Activated naive CD4-positive, alpha-beta T cell treated with anti-CD3 and anti-CD28 coated beads, Interleukin-2, amount 50 U/mL, for 72 hours (primary cell): Measurements from ENCODE around the gene IGSF9B. TPM values are rescaled to one million over a fixed set of nuclear protein-coding genes. Genes with fewer than 3 reads are reported as not detected.

ENCODE experiments used
- ATAC-seq, 2 donors: fragments of 150-1000 bp; cut with Tn5 transposase; 2 replicates each; pipeline ENCODE4 v1.10.0; 2021; ENCODE audit warnings: mild to moderate bottlenecking in 2 of 2, moderate library complexity in 2 of 2
- DNase-seq, 2 donors: peaks; one replicate each; pipeline ENCODE4 v3.0.0; 2021 to 2022; ENCODE audit warnings: low spot score in 2 of 2
- H3K27ac Mint-ChIP-seq, 2 donors: one replicate each; pipeline ENCODE4 v1.8.0; 2022; ENCODE audit warnings: mild to moderate bottlenecking in 2 of 2, mixed read lengths in 2 of 2
- H3K36me3 Mint-ChIP-seq, 2 donors: one replicate each; pipeline ENCODE4 v1.8.0; 2022; ENCODE audit warnings: mixed read lengths in 2 of 2
- H3K9me3 Mint-ChIP-seq, 2 donors: one replicate each; pipeline ENCODE4 v1.8.0; 2022; ENCODE audit warnings: mixed read lengths in 2 of 2
- total RNA-seq, 2 donors: library from RNA; stranded (reverse); gene quantifications; one replicate each; pipeline ENCODE4 v1.2.3, GENCODE V29; 2022

The IGSF9B gene
- total RNA-seq, 2 donors from 2014 or later = 119 TPM

DNA sequence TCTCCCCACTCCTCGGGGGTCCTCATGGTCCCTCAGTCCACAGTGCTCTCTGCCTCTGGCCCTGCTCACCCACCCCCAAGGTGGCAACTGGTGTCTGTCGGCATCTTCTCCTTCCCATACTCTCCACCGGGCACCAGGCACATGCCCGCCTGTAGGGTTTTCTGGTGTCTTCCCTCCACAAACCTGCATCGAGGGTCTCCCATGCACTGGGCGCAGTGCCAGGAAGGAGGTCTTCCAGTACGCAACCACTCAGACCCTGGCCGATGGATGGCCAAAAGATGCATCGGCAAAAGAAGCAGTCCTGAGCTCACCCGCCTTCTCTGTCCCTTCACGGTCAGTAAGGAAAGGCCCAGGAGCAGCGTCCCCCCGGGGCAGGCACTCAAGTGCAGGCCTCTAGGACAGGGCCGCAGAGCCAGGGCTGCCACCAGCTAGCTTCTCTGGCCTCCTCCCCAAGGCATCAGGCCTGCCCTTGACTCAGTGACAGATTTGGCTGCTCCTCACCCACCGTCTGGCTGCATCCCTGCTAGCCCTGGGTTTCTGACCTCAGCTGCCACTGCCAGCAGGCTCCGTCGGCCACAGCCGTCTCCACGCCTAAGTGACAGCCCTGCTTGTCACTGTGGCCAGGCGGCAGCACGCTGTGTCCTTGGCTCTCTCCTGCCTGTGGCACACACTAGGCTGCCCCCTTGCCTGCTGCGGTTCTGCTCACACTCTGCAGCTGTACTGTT is 32.1 kb upstream of the IGSF9B start:
- Mint-ChIP-seq H3K27ac (peak overlapping the region in 1 of 2 donors; percentile 13), H3K9me3 (no peaks in the 10 kb centered on the region), H3K36me3 (no peaks in the 10 kb centered on the region)
- ATAC-seq (no peak), DNase-seq (no peak)

DNA sequence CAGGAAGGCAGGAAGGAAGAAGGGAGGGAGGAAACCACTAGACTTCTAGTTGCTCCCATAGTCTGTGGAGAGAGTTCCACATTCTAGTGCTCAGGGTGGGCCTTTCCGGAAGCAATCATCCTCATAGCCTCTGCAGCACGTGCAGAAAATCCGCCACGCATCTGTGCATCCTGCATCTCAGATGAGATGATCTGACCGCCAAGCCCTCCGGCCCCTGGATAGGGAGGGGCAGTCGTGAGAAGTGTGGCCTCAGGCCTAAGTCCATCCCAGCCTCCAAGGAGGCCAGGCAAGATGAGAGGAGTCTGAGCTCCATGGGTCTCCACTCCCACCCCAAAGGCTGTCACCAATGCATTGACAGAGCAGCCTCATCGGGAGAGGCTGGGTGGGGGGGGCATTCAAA is 30.4 kb upstream of the IGSF9B start:
- DNase-seq = no peak
- no peaks in the 10 kb centered on the region for H3K36me3 Mint-ChIP-seq
- no peaks in the 10 kb centered on the region for H3K9me3 Mint-ChIP-seq
- ATAC-seq = no peak
- H3K27ac Mint-ChIP-seq = no peak overlapping the region

DNA sequence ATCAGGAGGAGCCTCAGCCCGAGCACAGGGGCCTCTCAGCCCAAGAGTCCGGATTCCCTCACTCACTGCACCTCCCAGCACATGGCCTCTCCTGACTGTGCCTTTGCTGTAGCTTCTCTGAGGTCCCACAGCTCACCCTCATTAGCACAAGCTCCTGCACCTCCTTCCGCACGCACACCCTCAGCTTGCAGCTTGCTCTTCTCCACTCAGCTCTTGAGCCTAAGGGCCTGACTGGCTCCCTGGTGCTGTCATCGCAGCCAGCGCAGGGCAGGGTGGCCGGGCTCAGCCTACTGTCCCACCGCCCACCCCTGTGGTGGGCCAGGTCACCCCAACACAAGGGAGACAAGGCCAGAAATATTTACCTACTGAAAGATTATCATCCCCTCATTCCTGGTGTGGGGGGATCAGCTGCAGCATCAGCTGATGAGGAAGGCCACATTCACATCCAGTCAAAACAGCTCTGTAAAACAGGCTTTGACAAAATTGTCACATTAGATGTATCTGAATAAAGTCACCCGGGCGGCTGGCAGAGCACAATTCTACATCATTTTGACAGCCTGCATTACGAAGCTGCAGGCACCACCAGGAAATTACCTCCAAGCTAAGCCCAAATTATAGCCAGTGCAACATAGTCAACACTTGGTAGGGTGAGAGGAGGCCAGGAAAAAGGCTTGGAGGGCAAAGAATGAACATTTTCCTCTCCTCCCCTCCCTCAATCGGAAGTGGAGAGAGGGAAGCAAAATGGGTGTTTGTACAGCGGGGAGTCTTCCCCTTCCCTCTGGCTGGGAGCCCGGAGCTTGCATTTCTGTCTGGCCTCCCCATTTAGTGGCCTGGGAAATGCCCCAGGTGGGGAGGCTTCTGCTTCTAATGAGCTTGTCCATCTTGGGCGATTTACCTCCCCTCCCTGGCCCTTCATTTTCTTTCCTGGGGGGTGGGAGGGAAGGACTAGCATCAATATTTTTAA is 29.5 kb upstream of the IGSF9B start:
- no peaks in the 10 kb centered on the region for H3K9me3 Mint-ChIP-seq

DNA sequence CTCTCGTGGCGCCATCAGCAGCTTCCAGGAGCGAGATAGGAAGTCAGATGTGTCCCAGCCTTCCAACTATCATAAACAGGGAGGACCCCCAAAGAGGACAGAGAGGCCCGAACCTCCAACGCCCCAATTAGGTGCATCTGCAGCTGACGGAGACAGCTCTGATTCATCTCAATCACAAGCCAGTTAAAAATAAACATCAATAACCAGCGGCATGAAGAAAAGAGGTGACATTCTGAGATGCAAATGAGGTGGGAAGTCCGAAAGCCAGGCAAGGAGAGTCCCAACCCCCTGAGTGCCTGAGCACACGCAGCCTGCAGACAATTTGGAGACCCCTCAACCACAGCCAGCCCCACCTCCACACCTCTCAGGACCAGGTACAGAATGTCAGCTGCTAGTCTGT is 28.1 kb upstream of the IGSF9B start:
- Mint-ChIP-seq H3K9me3 (no peaks in the 10 kb centered on the region), H3K27ac (no peak overlapping the region), H3K36me3 (no peaks in the 10 kb centered on the region)
- DNase-seq (no peak), ATAC-seq (no peak)

More for the DNA sequence above, 29.5 kb upstream of the IGSF9B start:
- ATAC-seq (no peak), DNase-seq (no peak)
- Mint-ChIP-seq H3K36me3 (no peaks in the 10 kb centered on the region), H3K27ac (peak overlapping the region in 1 of 2 donors; percentile 74)

DNA sequence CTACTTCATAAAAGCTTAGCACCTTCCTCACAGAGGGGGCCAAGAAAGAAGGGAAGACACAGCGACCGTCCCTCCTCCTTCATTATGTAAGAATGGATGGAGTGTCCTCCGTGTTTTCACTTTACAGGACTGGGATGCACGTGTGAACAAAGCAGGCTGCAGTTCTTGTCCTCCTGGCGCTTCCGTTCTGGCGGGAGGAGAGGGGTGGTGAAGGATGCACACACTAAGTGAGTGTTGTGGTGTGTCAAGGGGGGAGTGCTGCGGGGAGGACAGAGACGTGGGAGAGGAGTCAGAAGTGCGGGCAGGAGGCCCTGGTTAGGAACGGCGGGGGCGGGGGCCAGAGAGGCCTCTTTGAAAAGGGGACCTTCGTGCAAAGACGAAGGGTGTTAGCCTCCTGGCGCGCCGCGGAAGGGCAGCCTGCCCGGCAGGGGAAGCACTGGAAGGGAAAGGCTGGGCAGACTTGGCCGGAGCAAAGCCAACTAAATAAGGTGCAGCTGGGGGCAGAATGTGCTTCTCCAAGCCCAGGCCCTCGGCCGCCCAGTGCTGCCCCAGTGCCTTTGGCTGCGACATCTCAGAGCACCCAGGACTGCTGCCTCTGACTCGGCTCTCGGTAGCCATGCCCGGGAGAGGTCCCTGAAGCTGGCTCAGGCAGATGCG is 27.0 kb upstream of the IGSF9B start:
- ATAC-seq (no peak), DNase-seq (no peak)
- H3K27ac Mint-ChIP-seq = no peak overlapping the region
- H3K36me3 Mint-ChIP-seq = no peaks in the 10 kb centered on the region
- no peaks in the 10 kb centered on the region for H3K9me3 Mint-ChIP-seq

GRCh38 chr11:133982876-133983275 is 26.1 kb upstream of the IGSF9B start:
- no peak for ATAC-seq
- no peaks in the 10 kb centered on the region for H3K36me3 Mint-ChIP-seq
- H3K9me3 Mint-ChIP-seq = no peaks in the 10 kb centered on the region
- no peak overlapping the region for H3K27ac Mint-ChIP-seq
- no peak for DNase-seq

DNA sequence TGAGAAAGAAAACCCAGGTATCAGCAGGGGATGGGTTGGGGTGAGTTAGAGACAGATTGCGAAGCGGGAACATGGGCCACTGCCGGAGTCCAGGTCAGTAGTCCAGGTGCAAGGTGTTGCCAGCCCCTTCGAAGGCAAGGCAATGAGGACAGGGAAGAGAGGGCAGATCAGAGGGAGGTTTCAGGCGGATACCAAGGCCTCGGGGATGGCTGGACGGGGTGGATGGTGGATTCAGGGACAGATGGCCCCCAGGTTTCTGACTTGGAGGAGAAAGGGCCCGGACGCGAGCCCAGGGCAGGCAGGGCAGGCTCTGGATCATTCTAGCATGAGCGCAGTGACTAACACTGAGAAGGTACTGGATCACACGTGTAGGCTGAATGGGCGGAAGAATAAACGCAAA is 25.4 kb upstream of the IGSF9B start:
- H3K36me3 Mint-ChIP-seq = no peaks in the 10 kb centered on the region
- no peak for DNase-seq
- H3K27ac Mint-ChIP-seq = no peak overlapping the region

GRCh38 chr11:133981156-133981555 is 24.4 kb upstream of the IGSF9B start:
- Mint-ChIP-seq H3K27ac (no peak overlapping the region), H3K36me3 (no peaks in the 10 kb centered on the region), H3K9me3 (no peaks in the 10 kb centered on the region)
- ATAC-seq = no peak
- no peak for DNase-seq

More for the DNA sequence above, 25.4 kb upstream of the IGSF9B start:
- no peak for ATAC-seq
- H3K9me3 Mint-ChIP-seq = no peaks in the 10 kb centered on the region

- Mint-ChIP-seq H3K36me3 (no peaks in the 10 kb centered on the region), H3K27ac (no peak overlapping the region)
- no peak for DNase-seq
Observed at GRCh38 chr11:133980665-133981064, 23.9 kb upstream of the IGSF9B start.

GRCh38 chr11:133978794-133979193 is 22.0 kb upstream of the IGSF9B start:
- Mint-ChIP-seq H3K9me3 (no peaks in the 10 kb centered on the region), H3K27ac (no peak overlapping the region), H3K36me3 (no peaks in the 10 kb centered on the region)
- DNase-seq (no peak), ATAC-seq (peak; percentile 59 to 84)

More at GRCh38 chr11:133980665-133981064, 23.9 kb upstream of the IGSF9B start:
- H3K9me3 Mint-ChIP-seq = no peaks in the 10 kb centered on the region
- no peak for ATAC-seq

GRCh38 chr11:133977067-133977677 is 20.4 kb upstream of the IGSF9B start:
- no peaks in the 10 kb centered on the region for H3K36me3 Mint-ChIP-seq
- ATAC-seq = peak in 1 of 2 donors; percentile 81
- DNase-seq = no peak

DNA sequence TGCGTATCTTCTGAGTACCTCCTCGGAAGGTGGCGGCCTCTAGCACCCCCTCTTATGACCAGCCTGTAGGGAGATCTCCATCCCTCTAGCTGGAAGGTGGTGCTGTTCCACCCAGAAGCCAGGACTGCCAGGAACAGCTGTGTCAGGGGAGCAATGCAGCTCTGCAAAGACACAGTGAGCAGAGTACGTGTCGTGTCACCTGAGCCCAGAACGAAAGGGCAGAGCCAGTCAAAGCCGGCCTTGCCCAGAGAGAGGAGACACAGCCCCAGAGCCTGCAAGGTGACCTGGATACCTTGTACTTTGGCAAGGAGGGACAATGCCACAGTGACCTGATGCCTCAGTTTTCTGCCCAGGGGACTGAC is 18.7 kb upstream of the IGSF9B start:
- Mint-ChIP-seq H3K36me3 (no peaks in the 10 kb centered on the region), H3K9me3 (no peaks in the 10 kb centered on the region), H3K27ac (no peak overlapping the region)
- DNase-seq (no peak), ATAC-seq (no peak)

More at GRCh38 chr11:133977067-133977677, 20.4 kb upstream of the IGSF9B start:
- H3K27ac Mint-ChIP-seq = no peak overlapping the region
- H3K9me3 Mint-ChIP-seq = no peaks in the 10 kb centered on the region

DNA sequence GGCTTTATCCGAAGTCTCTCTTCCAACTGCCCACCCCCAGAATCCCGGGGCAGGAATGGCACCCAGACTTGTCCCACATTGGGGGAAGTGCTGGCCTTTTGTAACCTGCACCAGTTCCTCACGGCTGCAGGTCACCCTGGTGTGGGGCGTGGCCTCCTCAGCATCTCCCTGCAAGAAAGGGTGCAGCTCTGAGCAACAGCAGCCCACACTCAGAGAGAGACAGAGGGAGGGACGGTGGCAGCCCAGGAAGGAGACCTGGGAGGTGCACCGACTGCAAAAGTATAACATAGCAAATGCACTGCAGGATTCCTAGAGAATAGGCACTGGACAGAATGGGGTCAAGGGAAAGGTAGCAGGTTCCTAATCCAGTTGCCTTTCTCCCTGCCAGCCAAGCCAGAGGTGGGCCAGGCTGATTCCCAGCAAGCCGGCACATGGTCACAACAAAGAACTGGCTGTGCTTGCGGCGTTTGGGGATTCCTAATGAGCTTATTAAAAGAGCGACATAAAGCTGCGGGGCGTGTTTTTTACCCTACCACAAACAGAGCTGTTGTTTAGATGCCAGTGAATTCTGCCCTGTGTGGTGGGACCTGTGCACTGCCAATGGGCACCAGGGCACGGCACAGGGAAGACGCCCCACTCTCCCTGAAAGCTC is 18.2 kb upstream of the IGSF9B start:
- no peaks in the 10 kb centered on the region for H3K36me3 Mint-ChIP-seq
- DNase-seq = no peak
- no peak overlapping the region for H3K27ac Mint-ChIP-seq
- no peak for ATAC-seq
- H3K9me3 Mint-ChIP-seq = no peaks in the 10 kb centered on the region

DNA sequence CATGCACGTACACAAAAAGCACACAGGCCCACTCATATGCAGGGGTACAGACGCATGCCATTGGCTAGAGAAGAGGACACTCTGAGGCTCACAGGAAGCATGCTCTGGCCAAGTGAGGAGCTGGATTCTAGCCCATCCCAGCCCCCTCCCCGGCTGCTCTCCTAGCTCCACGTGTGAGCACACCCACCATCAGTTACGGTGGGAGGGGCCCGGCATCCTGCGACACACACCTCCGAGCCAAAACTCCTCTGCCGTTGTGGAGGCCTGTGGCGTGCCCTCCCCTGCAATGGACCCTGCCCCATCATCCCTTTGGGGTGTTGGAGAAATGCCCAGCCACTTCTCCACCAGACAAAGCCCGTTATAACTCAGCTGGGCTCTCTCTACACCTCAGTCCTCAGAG is 15.1 kb upstream of the IGSF9B start:
- DNase-seq = no peak
- no peak for ATAC-seq
- Mint-ChIP-seq H3K36me3 (no peaks in the 10 kb centered on the region), H3K27ac (no peak overlapping the region), H3K9me3 (peaks cover 0 to 4% of the 10 kb centered on the region in 2 donors)

DNA sequence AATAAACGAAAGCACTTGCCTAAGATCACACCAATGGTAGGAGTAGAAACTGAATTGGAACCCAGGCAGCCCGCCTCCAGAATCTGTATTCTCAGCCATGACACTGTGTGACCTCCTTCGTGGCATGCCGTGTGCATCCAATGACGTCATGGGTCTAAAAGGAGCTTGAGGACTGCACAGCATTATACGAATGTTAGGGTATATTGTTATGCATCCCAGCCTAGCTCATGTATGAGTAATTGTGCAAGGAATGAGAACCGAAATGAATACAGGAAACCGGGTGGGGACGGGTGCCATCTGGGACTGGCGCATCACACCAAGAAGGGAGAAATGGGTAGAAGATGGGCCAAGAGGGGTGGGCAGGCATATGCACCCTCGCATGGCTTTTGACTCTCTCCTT is 12.3 kb upstream of the IGSF9B start:
- no peak for DNase-seq
- H3K36me3 Mint-ChIP-seq = no peaks in the 10 kb centered on the region
- H3K27ac Mint-ChIP-seq = no peak overlapping the region
- no peak for ATAC-seq
- H3K9me3 Mint-ChIP-seq = peaks cover 0 to 4% of the 10 kb centered on the region in 2 donors

DNA sequence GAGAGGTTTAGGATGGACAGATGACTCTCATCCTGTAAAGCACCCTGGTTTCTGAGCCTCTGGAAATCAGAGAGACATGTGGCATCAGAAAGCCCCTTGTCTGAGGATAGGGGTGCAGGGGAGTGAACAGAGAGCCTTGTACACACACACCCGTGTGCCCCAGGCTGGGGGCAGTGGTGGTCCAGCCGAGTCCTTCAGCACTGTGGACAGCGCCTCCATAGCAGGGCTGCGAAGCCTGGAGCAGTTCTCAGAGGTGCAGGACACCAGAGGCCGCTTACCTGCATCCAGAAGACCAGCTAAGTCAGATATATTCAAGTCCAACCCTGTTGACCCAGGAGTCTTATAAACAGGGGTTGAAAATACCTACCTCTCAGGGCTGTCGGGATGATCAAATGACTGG is 11.5 kb upstream of the IGSF9B start:
- ATAC-seq (no peak), DNase-seq (no peak)
- H3K27ac Mint-ChIP-seq = no peak overlapping the region
- no peaks in the 10 kb centered on the region for H3K36me3 Mint-ChIP-seq
- peaks cover 0 to 4% of the 10 kb centered on the region in 2 donors for H3K9me3 Mint-ChIP-seq
